Measurements from ENCODE around the gene GNAZ. TPM values are rescaled to one million over a fixed set of nuclear protein-coding genes. Genes with fewer than 3 reads are reported as not detected.

Gene GNAZ
- total and polyA plus RNA-seq, 2 donors (not counting 1 experiment from before 2014, with no cell fraction given) = 2.8 to 9.1 TPM

DNA sequence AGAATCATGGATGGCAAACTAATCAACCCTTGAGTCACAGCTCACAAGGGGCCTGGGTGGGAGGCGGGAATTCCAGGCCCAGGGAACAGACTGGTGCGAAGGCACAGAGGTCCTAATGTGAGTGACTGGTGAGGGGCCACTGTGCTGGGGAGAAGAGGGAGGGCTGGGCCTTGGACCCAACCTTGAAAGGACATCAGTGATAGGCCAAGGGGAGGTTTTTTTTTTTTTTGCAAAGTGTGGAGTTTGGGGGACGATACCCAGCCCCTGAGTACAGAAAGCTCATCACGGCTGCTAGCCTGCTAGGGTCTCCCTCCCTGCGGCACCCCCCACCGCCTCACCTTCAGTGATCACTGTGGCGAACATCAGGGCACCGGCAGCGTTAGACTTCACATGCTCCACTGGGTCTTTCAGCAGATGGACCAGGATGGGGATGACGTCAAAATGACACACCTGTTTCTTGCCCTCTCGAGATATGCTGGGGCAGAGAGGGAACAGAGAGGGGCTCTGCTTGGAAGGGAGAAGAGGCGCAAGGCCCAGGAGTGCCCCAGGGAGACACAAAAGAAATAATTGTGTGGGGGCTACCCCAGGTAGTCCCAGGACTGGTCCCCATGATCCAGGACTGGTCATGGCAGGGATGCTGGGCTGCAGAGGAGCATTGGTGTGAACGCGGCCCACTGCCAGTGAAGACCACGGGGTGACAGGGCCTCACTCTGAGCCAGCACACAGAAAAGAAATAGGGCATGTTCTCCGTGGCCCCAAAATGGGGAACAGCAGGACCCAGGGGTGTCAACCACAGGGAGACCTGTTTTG lies 8.6 kb upstream of the GNAZ start:
- peaks cover 5% of the 10 kb centered on the region for H3K9me3 Mint-ChIP-seq (ENCODE audit: insufficient read depth)
- POLR2A ChIA-PET = no interaction called here
- no peak for ATAC-seq (ENCODE audit: low read depth)
- WGBS (ENCODE audit: insufficient coverage) = 83% methylated on average over 15 of the region's 16 CpGs
- Histone ChIP-seq H3K9ac (ENCODE audit: low read length) (no peak overlapping the region), H3K27ac (ENCODE audit: low read length in 2 of 2) (no peak overlapping the region), H3K27me3 (replicated peaks in 1 of 4; ENCODE audit: control extremely low read depth in 1 of 4, control insufficient read depth in 3 of 4, insufficient read depth in 4 of 4, low read length in 3 of 4) (no peaks in the 10 kb centered on the region), H2AFZ (ENCODE audit: insufficient read depth, low read depth, low read length, poor library complexity, severe bottlenecking) (no peak overlapping the region), H3K9me3 (ENCODE audit: control extremely low read depth in 1 of 3, control insufficient read depth in 2 of 3, insufficient read depth in 1 of 3, low read length in 2 of 3) (peaks cover 0 to 8% (median 2%) of the 10 kb centered on the region in 3 donors), H3K4me1 (ENCODE audit: control insufficient read depth in 2 of 2, insufficient read depth in 2 of 2, low read length in 2 of 2) (peaks cover 5 to 16% of the 10 kb centered on the region in 2 donors), H3K4me2 (replicated peaks; ENCODE audit: low read depth, low read length, poor library complexity, severe bottlenecking) (no peak overlapping the region), H4K20me1 (ENCODE audit: control insufficient read depth, insufficient read depth, low read length, poor library complexity, severe bottlenecking) (no peaks in the 10 kb centered on the region), H3K36me3 (replicated peaks in 1 of 2; ENCODE audit: control extremely low read depth in 1 of 2, control insufficient read depth in 1 of 2, extremely low read depth in 1 of 2, insufficient read depth in 2 of 2, low read length in 1 of 2) (no peaks in the 10 kb centered on the region), H3K79me2 (ENCODE audit: control insufficient read depth, insufficient read depth, low read length) (no peaks in the 10 kb centered on the region), H3K4me3 (ENCODE audit: control extremely low read depth in 1 of 5, extremely low read depth in 1 of 5, insufficient read depth in 1 of 5, low read depth in 2 of 5, low read length in 4 of 5) (no peak overlapping the region)
- CTCF ChIA-PET = interaction anchor here (0.6 kb wide), 1 partner anchor 230 kb away, joined by 3 read pairs; no protein-coding TSS in a partner anchor
- no peak for DNase-seq
- no peak for TF ChIP-seq EZH2 (IDR thresholded peaks at IDR 0.05; ENCODE audit: borderline replicate concordance, insufficient read depth, low read depth, low read length, poor library complexity, severe bottlenecking)
- TF ChIP-seq, protein P1, sequence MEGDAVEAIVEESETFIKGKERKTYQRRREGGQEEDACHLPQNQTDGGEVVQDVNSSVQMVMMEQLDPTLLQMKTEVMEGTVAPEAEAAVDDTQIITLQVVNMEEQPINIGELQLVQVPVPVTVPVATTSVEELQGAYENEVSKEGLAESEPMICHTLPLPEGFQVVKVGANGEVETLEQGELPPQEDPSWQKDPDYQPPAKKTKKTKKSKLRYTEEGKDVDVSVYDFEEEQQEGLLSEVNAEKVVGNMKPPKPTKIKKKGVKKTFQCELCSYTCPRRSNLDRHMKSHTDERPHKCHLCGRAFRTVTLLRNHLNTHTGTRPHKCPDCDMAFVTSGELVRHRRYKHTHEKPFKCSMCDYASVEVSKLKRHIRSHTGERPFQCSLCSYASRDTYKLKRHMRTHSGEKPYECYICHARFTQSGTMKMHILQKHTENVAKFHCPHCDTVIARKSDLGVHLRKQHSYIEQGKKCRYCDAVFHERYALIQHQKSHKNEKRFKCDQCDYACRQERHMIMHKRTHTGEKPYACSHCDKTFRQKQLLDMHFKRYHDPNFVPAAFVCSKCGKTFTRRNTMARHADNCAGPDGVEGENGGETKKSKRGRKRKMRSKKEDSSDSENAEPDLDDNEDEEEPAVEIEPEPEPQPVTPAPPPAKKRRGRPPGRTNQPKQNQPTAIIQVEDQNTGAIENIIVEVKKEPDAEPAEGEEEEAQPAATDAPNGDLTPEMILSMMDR (IDR thresholded peaks at IDR 0.05) = no peak
- no peak overlapping the region for H3K27ac Mint-ChIP-seq
- intact Hi-C loops (cut with micrococcal nuclease) = no loop called here
- H3K4me3 Mint-ChIP-seq = no peak overlapping the region
- peaks cover 13% of the 10 kb centered on the region for H3K4me1 Mint-ChIP-seq
- H3K27me3 Mint-ChIP-seq = no peaks in the 10 kb centered on the region

Data from B cell (primary cell).